HG03280 (cell line): ENCODE measurements around the gene CCRL2.
A peak's percentile ranks its signal among the peaks of the same experiment; 100 is the strongest.
"Not testable (repeated sequence)": the region's sequence is repeated elsewhere in the genome, so short reads cannot be mapped to it uniquely, and the experiment has no call there.

Experiments
- ATAC-seq: cut with Tn5 transposase; IDR thresholded peaks from one replicate; pipeline ENCODE4 v1.9.1; 2021; ENCODE audit warnings: mild to moderate bottlenecking, moderate library complexity; ENCODE audit not compliant: unreplicated experiment

Gene CCRL2

DNA sequence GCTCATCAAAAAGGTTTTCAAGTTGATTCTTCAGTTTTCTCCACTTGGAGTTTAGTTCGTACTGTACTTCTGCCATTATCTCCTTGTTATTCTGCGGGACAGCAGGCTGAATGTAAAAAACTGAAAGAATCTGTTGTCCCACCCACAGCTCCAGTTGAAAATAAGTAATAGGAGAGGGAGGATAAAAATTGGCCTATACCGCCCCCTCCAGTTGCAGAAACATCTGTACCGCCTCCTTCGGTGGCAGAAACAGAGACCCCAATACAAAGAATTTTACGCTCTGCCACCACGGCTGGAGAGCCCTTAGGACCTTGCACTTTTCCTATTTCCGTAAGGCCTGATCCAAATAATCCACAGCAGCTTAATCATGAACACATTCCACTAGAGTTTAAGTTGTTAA lies 20.3 kb downstream of the CCRL2 start:
- ATAC-seq = not testable (repeated sequence)

- ATAC-seq = no peak
These were observed 21.1 kb downstream of the CCRL2 start for GRCh38 chr3:46427916-46428833.

DNA sequence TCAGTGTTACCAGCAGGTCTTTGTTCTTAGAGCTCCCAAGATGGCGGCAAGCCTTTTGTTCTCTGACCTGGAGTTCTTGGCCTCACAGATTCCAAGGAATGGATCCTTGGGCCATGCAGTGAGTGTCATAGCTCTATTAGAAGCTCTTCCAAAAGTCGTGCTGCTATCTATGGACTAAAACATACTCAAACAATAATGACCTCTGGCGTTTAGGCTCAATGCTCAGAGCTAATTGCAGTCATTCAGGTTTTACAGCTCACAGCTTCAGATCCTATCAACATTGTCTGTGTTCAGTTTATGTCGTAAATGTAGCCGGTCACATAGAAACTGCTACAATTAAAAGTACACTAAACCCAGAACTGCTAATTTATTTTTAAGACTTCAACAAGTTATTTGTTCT lies 22.2 kb downstream of the CCRL2 start:
- ATAC-seq = no peak

DNA sequence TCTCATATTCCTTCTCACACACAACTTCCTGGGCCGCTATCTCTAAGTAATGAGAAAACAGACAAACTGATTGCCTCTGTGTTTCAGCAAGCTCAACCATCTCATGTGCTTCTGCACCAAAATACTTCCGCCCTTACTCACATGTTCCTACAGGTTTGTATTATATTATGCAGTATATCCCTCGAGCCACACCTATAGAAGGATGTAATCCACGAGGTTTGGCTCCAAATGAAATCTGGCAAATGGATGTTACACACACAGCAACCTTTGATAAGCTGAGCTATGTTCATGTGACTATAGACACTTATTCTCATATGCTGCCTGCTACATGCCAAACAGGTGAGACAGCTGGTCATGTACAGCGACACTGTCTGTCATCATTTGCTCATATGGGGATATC lies 22.6 kb downstream of the CCRL2 start:
- no peak for ATAC-seq

DNA sequence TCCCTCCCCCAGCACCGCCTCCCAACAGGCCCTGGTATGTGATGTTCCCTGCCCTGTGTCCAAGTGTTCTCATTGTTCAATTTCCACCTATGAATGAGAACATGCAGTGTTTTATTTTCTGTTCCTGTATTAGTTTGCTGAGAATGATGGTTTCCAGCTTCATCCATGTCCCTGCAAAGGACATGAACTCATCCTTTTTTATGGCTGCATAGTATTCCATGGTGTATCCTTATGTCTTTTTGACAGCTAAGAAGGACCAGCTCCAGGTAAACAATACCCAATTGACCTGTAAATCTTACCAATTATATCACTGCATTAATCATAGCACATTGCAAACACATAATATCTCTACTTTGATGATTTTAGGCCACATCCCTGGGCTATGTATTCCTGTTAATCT lies 23.8 kb downstream of the CCRL2 start:
- not testable (repeated sequence) for ATAC-seq

DNA sequence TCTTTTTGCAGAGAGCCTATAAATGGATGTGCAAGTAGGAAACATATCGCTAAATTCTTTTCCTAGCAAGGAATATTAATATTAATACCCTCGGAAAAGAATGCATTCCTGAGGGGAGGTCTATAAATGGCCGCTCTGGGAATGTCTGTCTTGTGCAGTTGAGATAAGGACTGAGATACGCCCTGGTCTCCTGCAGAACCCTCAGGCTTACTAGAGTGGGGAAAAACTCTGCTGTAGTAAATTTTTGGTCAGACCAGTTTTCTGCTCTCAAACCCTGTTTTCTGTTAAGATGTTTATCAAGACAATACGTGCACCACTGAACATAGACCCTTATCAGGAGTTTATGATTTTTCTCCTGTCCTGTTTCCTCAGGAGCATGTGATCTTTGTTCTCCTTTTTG lies 24.8 kb downstream of the CCRL2 start:
- ATAC-seq = not testable (repeated sequence)

DNA sequence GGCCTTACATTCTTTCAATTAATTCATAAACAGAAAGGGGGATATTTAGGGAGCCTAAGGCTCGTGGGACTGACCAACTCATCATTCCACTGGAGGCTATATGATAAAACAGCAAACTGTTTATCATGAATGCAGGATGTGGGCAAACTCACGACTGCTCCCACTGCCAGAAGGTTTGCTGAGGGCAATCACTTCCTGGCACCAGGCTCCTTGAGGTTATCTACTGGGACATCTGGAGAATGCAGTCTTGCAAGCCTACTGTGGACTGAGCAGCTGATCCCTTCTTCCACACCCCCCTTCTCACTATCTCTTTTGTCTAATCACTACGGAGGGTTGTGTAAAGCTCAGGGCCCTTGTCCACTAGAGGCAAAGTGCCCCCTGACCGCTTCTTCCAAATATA lies 26.1 kb downstream of the CCRL2 start:
- ATAC-seq = not testable (repeated sequence)

DNA sequence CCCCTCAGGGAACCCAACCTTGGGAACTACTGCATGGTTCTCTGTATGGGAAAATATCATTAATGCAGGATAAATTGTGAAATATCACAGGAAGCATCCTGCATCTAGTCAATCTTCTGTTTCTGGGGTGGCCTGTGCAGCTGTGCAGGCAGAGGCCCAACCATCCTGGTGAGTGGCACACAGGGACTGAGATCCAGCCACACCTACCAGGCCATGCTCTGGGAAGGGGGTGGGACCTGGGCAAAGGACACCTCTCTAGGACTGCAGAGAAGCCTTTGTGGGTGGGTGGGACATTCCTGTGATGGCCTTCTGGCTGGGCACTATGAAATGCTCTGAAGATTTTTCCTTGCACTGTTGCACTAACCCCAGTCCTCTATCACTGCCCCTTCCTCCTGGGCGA lies 26.8 kb downstream of the CCRL2 start:
- ATAC-seq = no peak

DNA sequence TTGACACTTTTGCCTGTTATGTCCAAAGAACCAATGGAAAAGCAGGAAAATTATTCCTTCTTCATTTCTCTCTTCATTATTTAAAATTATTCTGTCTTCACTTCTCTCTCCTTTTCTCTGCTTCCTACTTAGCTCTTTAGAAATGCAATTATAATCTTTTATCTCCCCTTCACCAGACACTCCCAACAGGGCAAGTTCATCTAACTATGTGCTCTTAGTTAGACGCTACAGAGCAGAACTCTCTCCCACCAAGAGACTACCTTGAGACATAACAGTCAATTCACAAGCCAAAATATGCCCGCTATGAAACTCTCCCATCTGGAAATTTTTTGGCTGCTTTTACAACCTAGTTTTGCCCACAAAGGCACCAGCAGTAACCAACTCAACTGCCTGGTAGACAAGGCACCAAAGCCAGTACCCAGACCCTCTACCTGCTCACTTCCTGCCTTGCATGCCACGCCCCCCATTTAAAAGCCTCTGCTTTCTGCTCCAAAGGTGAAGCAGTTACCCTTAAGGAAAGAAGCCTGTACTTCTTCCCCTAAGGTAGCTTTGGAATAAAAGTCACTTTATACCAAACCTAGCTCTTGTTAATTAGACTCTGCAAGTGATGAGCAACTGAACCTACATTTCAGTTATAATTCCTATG lies 28.1 kb downstream of the CCRL2 start:
- no peak for ATAC-seq

- no peak for ATAC-seq
These were observed 31.8 kb downstream of the CCRL2 start for GRCh38 chr3:46438831-46439230.

- ATAC-seq = peak; percentile 71
These were observed 33.7 kb downstream of the CCRL2 start for GRCh38 chr3:46440531-46441294.

DNA sequence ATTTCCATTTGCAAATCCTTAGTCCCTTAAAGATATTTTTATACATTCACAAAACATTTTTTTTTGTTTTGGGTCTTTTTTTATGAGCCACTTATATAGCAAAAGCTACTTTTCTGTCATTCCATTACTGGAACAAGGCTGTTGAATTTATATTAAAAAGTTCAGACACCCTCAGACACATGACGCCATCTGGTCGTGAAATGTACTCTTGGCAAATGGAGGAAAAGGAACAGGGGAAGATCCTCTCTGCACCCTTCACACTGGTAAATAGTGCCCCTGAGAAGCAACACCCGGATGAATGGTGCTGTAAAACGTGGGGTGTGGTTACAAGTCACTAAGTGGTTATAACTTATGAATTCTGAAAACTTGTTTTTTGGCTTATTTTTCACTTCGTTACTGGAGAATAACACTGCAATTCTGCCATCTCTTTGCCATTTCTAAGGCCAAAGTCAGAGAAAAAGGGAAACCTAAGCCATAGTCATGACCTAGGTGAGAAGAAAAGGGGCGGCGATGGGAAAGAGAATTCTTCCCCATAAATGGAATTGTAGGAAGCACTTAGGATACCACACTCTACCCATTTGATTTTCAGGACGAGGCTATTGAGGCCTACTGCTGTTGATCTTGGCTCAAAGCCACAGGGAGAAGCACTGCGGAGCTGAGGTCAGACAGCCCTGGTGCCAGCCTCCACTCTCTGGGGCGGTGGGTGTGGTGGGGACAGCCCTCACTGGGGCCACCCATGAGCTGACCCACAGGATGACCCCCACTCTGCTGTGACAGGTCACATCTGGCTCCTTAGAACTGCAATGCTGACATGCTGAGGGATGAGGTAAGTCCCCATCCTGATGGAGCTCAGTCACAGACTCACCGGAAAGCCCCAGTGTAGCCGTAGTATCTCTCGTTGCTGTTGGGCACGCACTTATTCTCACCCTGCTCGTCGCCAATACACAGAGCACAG lies 35.8 kb downstream of the CCRL2 start:
- no peak for ATAC-seq

DNA sequence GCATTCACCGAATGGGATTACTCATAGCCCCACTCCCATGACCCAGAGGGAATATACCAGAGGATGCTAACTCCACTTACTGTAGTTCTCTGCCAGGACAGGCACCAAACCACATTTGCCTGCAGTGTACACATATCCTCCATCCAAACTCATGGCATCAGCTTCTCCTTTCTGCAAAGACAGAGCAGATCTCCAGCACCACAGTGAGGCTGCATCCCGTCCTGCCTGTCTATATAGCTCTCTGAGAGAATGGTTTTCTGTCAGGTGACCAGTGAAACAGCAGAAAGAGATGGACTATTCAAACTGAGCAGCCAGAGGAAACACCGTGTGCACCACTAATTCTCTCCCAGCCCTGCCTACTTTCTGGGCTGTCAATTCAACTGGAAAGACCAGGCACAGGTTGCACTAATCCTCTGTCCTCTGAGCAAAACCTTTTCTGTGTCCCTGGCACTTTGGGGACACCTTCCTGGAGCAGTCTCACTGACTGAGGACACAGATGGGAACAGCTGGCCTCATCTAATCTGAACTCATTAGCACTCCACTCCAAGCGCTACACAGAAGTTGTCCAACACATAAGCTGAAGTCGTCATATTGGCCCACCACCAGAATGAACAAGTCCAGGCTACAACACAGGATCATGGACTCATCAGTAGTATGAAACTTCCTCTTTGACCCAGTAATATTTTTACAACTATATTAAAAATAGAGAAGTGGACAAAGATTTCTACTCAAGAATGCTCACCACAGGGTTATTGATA lies 40.3 kb downstream of the CCRL2 start:
- no peak for ATAC-seq

DNA sequence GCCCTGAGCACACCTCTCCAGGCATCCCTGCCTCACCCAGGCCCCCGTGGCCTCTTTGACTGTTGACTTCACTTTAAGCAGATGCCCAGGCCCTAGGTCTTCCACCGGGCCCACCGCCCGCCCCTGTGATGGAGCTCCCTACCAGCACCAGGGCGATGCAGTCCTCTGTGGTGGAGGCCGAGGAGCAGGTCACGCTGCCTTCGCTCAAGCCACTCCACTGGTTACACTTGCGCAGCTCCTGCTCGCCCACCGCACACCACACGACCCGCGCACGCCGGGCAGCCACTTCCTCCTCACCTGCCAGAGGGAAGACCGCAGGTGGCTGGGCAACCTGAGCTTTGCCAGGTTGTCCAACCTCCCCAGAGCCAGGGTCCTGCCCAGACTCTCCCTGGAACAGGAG lies 41.7 kb downstream of the CCRL2 start:
- ATAC-seq = no peak

DNA sequence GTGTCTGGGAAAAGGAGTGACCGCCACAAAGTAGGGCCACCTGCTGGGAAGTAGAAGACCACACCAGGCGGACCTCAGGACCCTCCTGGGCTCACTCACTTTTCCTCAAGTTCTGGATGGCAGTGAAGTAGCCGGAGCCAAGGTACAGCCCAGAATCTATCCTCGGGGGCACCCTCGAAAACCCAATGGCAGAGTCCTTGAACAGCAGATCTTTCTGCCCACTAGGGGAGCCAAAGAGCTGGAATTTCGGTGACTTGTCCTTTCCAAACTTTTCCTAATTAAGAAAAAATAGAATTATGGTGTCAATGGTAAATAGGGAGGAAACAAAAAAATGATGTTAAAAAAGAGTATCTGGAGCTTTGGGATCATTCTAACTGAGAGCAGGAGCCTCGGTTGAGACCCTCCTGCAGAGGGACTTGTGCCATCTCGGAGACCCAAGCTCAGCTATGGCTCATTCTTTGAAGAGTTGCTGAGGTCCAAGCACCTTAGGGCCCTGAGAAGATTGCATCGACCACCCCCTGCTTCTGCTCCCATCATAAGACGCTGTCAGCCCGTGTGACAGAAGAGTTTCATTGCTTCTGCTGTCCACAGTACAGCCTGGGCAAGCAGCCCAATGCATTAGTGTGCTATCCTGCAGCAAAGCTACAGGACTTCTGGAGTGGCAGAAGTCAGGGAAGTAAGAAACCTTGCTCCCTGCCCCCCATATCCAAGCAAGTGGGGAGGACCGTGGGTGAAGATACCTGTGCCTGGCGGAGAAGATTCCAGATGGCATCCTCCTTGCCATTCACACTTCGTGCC lies 42.9 kb downstream of the CCRL2 start:
- no peak for ATAC-seq

DNA sequence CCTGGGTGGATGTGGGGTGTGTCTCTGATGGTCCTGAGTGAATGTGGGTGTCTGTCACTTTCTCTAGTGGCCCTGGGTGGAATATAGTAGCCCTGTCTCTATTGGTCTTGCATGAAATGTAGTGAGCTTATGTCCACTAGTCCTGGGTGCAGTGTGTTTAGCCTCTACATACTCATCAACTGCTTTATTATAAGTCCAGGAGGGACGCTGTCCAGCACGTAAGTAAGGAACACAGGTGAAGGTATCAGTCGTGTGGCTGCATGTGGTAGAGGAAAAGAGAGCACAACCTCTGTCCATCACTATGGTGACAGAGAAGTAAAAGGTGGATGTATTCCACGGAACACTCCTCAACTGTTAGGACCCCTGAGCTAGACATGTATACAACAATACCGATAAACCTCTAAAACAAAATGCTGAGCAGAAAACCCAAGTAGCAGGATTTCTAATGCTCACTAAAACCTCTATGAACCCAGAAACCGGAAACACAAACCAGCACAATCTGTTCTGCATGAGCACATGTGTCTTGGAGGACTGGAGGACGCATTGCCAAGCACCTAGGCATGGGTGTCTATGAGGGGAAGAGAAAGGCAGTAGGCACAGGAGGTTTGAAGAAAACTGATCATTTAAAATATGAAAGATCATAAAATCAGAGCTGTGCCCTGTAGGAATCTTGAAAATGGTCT lies 46.6 kb downstream of the CCRL2 start:
- ATAC-seq = no peak

DNA sequence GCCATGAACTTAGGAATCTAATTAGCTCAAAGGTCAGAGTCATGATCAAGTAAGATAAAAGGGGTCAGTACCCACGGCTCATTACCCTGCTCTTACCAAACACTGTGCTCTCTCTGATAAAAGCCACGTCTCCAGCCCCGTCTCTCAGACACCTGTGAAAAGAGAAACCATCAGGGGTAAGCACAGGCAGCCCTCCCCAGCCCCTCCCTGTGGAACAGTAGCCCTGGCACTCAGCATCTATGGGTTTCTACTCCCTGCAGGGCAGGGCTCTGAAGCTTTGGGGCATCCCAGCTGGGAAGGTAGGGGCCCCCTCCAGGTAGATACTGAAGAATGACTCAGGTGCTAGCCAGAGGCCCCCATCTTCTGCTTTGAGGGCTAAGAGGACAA lies 47.1 kb downstream of the CCRL2 start:
- ATAC-seq = no peak

- ATAC-seq = no peak
These were observed 47.5 kb downstream of the CCRL2 start for GRCh38 chr3:46454606-46455005.
